ENCODE measurements around the gene SYMPK.
A peak's percentile ranks its signal among the peaks of the same experiment; 100 is the strongest.

Gene SYMPK

DNA sequence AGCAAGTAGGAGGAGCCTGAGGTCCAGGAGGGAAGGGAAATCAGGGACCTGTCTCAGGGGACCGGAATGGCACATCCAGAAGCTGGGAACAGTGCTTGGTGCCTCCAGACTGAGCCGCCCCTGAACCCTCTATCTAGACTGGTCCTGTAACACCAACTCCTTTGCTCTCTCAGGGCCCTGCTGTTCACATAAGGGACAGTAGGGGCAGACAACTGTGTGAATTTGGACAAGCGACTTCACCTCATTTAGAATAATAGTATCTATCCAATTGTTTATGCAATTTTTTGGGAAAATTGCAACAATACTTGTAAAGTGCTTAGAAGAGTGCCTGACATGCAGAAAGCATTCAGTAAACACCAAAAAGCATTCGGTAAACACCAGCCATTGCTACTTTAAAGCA lies 14.0 kb downstream of the SYMPK start:
- no peak overlapping the region for H3K4me3 ChIP-seq (ENCODE audit: low read depth, low read length)
- TF ChIP-seq, protein P1, sequence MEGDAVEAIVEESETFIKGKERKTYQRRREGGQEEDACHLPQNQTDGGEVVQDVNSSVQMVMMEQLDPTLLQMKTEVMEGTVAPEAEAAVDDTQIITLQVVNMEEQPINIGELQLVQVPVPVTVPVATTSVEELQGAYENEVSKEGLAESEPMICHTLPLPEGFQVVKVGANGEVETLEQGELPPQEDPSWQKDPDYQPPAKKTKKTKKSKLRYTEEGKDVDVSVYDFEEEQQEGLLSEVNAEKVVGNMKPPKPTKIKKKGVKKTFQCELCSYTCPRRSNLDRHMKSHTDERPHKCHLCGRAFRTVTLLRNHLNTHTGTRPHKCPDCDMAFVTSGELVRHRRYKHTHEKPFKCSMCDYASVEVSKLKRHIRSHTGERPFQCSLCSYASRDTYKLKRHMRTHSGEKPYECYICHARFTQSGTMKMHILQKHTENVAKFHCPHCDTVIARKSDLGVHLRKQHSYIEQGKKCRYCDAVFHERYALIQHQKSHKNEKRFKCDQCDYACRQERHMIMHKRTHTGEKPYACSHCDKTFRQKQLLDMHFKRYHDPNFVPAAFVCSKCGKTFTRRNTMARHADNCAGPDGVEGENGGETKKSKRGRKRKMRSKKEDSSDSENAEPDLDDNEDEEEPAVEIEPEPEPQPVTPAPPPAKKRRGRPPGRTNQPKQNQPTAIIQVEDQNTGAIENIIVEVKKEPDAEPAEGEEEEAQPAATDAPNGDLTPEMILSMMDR (IDR thresholded peaks at IDR 0.05; ENCODE audit: borderline replicate concordance, insufficient read depth, low read depth, low read length): peak; percentile 38; the same call in 1 of the 2 replicates

DNA sequence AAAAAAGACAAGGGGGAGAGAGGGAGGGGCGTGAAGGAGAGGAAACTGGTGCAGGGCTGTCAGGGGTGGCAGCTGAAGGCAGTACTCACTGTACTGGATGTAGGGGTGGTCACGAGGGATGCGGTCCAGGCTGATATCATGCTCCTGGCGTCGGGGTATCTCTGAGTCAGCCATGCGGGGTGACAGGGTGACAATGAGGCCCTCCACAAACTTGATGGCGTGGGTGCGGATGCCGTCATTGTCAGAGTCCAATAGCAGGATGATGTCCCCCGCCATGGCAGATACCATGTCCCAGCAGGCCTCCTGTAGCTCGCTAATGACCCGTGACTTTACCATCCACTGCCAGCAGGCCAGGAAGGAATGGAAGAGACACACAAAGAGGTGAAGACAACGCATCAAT lies 15.3 kb downstream of the SYMPK start:
- TF ChIP-seq, protein P1 (IDR thresholded peaks at IDR 0.05; ENCODE audit: borderline replicate concordance, insufficient read depth, low read depth, low read length): no peak
- no peak overlapping the region for H3K4me3 ChIP-seq (ENCODE audit: low read depth, low read length)

DNA sequence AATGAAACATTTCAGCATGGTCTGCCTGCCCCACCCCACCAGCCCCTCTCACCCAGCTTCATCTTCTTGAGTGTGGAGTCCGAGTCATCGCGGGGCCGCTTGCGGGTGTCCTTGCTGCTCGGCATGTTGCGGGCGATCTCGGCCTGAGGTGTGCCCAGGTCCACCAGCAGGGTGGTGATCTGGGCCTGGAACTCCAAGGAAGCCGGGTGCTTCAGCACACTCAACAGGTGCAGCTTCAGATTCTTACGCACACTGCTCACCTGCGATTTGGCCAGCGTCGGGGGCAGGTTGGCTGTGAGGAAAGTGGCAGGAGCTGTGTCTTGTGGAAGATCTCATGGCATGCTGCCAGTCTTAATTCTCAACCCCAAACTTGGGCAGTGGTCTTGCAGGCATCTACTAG lies 20.7 kb downstream of the SYMPK start:
- TF ChIP-seq, protein P1 (IDR thresholded peaks at IDR 0.05; ENCODE audit: borderline replicate concordance, insufficient read depth, low read depth, low read length): no peak
- no peak overlapping the region for H3K4me3 ChIP-seq (ENCODE audit: low read depth, low read length)

DNA sequence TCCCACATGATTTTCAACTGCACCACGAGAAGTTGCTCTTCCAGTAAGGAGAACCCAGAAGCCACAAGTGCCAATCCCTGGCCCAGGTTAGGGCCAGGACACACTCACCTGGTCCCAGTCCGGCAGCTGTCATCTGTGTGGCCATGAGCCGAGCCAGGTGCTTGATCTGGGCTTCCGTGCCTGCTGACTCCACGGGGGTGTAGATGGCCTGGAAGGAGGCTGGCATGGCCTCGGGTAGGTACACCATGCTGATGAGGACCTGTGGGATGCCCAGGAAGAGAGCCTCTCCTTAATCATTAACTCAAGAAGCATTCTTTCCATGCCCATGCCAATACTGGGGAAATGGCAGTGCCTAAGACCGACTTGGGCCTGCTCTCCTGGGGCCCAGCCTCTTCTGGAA lies 28.0 kb downstream of the SYMPK start:
- TF ChIP-seq, protein P1 (IDR thresholded peaks at IDR 0.05; ENCODE audit: borderline replicate concordance, insufficient read depth, low read depth, low read length): no peak
- H3K4me3 ChIP-seq (ENCODE audit: low read depth, low read length): no peak overlapping the region

DNA sequence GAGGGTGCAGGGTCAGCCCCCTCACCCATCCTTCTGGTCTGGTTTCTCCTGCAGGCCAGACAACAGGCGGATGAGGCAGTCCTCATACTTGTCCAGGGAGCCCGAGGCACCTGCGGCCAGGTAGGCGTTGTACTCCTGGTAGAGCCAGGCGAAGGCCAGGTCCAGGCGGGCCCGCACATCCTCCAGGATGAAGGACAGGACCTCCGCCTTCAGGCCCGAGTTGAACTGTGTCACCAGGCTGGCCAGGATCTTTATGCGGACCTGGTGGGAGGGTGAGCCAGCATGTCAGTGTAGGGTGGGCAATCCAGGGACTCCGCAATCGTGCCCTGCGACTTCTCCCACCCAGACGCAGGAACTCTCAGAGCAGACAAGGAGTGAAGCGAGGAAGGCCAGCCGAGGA lies 34.0 kb downstream of the SYMPK start:
- TF ChIP-seq, protein P1 (IDR thresholded peaks at IDR 0.05; ENCODE audit: borderline replicate concordance, insufficient read depth, low read depth, low read length): no peak
- H3K4me3 ChIP-seq (ENCODE audit: low read depth, low read length): no peak overlapping the region

DNA sequence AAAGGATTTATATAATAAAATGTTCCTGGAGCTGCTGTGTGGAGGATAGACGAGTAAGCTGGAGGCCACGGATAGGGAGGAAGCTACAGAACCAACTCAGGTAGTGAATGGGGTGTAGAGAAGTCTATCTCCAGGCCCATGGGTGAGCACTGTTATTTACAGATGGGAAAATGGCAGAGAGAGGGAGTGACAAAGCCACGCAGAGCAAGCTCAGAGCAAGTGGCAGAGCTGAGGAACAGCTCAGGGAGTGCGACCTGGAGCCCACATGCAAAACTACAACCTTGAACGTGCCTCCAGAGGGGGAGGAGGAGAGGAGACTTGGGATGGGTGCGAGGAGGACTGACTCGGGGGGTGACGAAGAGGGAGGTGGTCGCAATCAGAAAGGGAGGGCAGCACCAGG lies 34.4 kb downstream of the SYMPK start:
- TF ChIP-seq, protein P1 (IDR thresholded peaks at IDR 0.05; ENCODE audit: borderline replicate concordance, insufficient read depth, low read depth, low read length): no peak
- H3K4me3 ChIP-seq (ENCODE audit: low read depth, low read length): no peak overlapping the region

DNA sequence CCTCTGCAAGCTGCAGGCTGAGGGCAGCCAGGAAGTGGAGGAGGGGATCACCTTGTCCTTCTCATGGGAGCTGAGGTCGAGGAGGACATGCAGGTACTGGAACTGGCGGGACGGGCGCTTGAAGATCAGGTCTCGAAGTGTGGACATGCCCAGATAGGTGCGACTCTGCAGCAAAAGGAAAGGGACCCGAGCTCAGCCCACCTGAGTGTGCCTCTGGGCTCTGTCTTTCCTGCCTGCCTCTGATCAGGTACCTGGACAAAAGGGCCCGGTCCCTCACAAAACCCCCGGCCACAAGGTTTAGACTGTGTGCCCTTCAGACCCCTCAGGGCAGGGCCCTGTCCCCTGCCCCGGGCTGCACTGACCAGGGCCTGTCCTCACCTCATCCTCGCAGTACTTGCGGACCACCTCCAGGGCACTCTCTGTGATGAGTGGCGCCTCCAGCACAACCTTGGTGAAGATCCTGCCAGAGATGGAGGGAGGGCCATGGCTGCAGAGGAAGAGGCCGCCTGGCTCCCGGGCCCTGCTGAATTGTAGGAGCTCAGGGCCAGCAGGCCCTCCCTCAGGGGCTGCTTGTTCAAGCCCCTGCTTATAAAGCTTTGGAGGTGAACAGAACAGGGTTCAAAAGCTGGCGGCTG lies 35.4 kb downstream of the SYMPK start:
- H3K4me3 ChIP-seq (ENCODE audit: low read depth, low read length): no peak overlapping the region
- TF ChIP-seq, protein P1 (IDR thresholded peaks at IDR 0.05; ENCODE audit: borderline replicate concordance, insufficient read depth, low read depth, low read length): no peak
